Activated T-cell treated with anti-CD3 and anti-CD28 coated beads, Interleukin-2, amount 50 U/mL, for 24 hours (primary cell): Measurements from ENCODE around the gene KLHL3.
"Not testable (repeated sequence)": the region's sequence is repeated elsewhere in the genome, so short reads cannot be mapped to it uniquely, and the experiment has no call there.

Experiments used
- DNase-seq: peaks from one replicate; pipeline ENCODE4 v3.0.0-alpha.2; 2020
- H3K27ac Mint-ChIP-seq: 2 replicates; pipeline ENCODE4 v1.8.0; 2020; ENCODE audit warnings: mild to moderate bottlenecking, mixed read lengths
- H3K27me3 Mint-ChIP-seq: 2 replicates; pipeline ENCODE4 v1.8.0; 2020; ENCODE audit warnings: mixed read lengths
- H3K36me3 Mint-ChIP-seq: 2 replicates; pipeline ENCODE4 v1.8.0; 2020; ENCODE audit warnings: low read depth, mixed read lengths
- H3K4me1 Mint-ChIP-seq: 2 replicates; pipeline ENCODE4 v1.8.0; 2020; ENCODE audit warnings: low read depth, mixed read lengths
- H3K4me3 Mint-ChIP-seq: 2 replicates; pipeline ENCODE4 v1.8.0; 2020; ENCODE audit warnings: mild to moderate bottlenecking, moderate library complexity, mixed read lengths
- H3K9me3 Mint-ChIP-seq: 2 replicates; pipeline ENCODE4 v1.8.0; 2020; ENCODE audit warnings: mixed read lengths

Gene KLHL3

DNA sequence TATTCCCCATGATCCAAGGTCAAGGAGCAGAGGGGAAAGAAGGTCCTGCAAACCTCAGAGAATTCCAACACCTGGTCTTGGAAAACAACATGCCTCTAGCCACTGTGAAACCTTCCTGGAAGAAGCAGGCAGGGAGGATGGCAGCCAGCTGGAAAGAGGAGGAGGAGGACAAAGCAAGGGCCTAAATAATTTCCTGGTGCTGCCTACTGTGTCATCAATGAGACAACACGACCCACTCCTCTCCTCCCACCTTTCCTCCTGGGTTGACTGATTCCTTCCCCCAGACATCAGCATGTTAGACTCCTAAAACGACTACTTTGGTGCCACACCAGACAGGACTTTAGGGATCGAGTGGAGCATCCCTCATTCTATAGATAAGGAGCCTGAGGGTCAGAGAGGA, 78.8 kb downstream of the KLHL3 start:
- H3K27ac Mint-ChIP-seq = no peak overlapping the region
- no peaks in the 10 kb centered on the region for H3K27me3 Mint-ChIP-seq
- H3K36me3 Mint-ChIP-seq = peaks cover 11% of the 10 kb centered on the region
- no peak for DNase-seq
- H3K4me1 Mint-ChIP-seq = peaks cover 13% of the 10 kb centered on the region
- H3K4me3 Mint-ChIP-seq = no peak overlapping the region
- no peaks in the 10 kb centered on the region for H3K9me3 Mint-ChIP-seq

DNA sequence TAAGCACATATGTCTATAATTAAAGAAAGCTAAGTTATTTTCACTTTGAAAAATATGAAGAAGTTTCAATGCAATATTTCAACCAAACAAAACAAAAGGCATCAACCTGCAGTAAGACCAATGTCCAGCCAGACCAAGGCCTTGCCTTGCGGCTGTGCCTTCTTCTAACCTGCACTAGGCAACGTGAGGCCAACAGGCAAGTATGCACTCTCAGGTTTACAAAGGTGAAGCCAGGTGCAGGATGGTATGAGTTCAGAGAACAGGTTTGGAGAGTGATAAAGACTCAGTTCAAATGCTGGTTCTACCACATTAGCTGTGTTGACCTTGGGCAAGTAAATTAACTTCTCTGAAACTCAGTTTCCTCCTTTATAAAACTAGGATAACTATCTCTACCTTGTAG, 79.3 kb downstream of the KLHL3 start:
- Mint-ChIP-seq H3K27me3 (no peaks in the 10 kb centered on the region), H3K27ac (no peak overlapping the region), H3K9me3 (no peaks in the 10 kb centered on the region), H3K36me3 (peaks cover 11% of the 10 kb centered on the region), H3K4me3 (no peak overlapping the region), H3K4me1 (peaks cover 10% of the 10 kb centered on the region)
- DNase-seq = no peak

DNA sequence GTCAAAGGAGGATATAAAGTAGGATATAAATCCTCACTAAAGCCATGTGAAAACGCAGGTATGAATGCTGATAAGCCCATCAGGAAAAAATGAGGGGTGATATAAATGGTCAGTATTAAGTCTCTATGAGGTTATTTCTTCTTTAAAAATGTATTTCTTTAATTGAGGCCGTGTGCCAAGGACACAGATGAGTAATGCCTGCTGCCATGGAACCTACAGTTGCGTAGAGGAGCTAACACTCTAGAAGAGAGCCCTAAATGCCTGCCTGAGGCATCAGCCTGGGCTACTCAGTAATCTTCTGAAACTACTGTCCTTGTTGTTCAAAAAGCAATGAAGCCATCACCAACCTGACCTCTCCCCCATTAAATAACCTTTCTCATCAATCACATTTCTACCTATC, 84.9 kb downstream of the KLHL3 start:
- Mint-ChIP-seq H3K27ac (no peak overlapping the region), H3K27me3 (no peaks in the 10 kb centered on the region), H3K4me1 (no peaks in the 10 kb centered on the region), H3K9me3 (no peaks in the 10 kb centered on the region), H3K36me3 (peaks cover 32% of the 10 kb centered on the region), H3K4me3 (no peak overlapping the region)
- no peak for DNase-seq

DNA sequence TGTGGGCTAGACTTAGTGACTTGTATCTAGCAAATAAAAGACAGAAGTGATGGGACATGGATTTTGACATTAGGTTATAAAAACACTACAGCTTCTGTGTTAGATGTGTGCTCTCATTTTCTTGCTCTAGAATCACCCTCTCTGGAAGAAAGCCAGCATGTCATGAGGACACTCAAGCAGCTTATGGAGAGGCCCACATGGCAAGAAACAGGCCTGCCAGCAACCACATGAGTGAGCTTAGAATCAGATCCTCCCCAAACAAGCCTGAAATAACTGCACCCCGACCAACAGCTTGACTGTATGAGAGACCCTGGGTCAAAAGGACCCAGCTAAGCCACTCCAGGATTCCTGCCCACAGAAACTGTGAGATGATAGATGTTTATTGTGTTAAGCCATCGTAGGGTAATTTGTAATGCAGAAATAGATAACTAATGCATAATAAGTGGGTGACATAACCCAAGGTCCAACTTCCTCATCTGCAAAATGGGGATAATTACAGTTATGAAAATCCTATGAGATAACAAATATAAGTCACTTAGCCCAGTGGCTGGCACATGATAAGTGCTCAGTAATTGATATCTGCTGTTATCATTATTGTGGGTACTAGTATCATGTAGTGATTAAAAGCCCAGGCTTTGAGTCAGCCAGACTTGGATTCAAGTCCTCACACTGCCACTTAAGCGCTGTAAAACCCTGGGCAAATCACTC, 86.5 kb downstream of the KLHL3 start:
- H3K4me1 Mint-ChIP-seq = no peaks in the 10 kb centered on the region
- H3K4me3 Mint-ChIP-seq = no peak overlapping the region
- H3K27me3 Mint-ChIP-seq = no peaks in the 10 kb centered on the region
- H3K27ac Mint-ChIP-seq = no peak overlapping the region
- peaks cover 42% of the 10 kb centered on the region for H3K36me3 Mint-ChIP-seq
- no peaks in the 10 kb centered on the region for H3K9me3 Mint-ChIP-seq
- DNase-seq = no peak

DNA sequence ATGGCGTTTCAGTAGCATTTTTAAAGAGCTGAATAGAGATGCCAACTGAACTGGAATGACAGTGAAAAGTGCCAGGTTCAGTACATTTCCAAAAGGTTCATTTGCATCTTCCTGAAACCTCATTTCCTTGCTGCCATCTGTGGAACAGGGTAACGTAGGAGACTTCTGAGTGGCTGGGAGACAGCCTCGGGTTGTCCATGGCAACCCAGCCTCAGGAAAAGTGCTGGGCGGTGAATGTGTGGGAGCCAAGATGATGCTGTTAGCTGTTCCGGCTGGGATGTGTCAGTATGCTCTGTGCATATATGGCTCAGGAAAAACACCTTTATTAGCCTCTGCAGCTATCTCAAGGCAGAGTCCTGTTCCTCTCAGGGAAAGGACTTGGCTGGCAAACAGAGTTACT, 87.5 kb downstream of the KLHL3 start:
- Mint-ChIP-seq H3K4me3 (no peak overlapping the region), H3K4me1 (no peaks in the 10 kb centered on the region), H3K36me3 (peaks cover 42% of the 10 kb centered on the region), H3K9me3 (no peaks in the 10 kb centered on the region), H3K27me3 (no peaks in the 10 kb centered on the region), H3K27ac (no peak overlapping the region)
- DNase-seq = no peak

DNA sequence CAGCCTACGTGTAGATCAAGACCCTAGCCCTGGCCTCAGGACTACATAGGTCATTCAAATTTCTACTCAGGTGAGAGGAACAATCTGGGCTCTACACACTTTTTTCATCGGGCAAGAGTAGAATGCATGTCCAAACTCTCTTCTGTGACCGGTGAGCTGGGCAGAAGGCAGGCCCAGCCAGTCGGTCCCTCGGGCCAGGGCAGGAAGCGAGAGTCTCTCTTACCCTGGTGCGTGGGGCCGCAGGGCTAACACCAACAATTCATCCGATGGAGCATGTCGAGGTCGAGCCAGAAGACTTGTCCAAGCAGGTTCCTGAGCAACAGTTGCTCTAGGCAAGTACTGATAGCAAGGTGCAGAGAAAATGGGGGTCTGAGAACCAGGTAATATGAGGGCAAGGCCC, 88.5 kb downstream of the KLHL3 start:
- H3K4me1 Mint-ChIP-seq = no peaks in the 10 kb centered on the region
- H3K9me3 Mint-ChIP-seq = no peaks in the 10 kb centered on the region
- no peaks in the 10 kb centered on the region for H3K27me3 Mint-ChIP-seq
- no peak for DNase-seq
- H3K27ac Mint-ChIP-seq = no peak overlapping the region
- H3K4me3 Mint-ChIP-seq = no peak overlapping the region
- peaks cover 42% of the 10 kb centered on the region for H3K36me3 Mint-ChIP-seq

DNA sequence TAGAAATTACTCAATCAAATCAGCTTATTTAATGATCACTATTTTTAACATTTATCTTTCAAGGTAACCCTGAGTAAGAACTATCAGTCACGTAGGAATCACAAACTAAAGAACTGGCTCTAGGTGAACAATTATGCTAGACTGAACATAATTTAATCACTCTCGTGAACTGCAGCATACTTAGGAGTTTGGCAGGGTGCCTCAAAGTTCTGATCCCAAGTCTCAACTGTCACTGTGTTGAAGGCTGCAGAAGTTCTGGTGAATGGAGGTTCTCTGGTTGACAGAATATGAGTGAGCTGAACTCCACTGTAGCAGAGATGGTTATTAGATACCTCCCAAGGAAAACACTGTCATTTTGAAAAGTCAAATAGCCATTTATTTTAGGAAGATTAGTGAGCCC, 89.1 kb downstream of the KLHL3 start:
- Mint-ChIP-seq H3K4me1 (no peaks in the 10 kb centered on the region), H3K27ac (no peak overlapping the region), H3K9me3 (no peaks in the 10 kb centered on the region), H3K36me3 (peaks cover 42% of the 10 kb centered on the region), H3K27me3 (no peaks in the 10 kb centered on the region), H3K4me3 (no peak overlapping the region)
- no peak for DNase-seq

DNA sequence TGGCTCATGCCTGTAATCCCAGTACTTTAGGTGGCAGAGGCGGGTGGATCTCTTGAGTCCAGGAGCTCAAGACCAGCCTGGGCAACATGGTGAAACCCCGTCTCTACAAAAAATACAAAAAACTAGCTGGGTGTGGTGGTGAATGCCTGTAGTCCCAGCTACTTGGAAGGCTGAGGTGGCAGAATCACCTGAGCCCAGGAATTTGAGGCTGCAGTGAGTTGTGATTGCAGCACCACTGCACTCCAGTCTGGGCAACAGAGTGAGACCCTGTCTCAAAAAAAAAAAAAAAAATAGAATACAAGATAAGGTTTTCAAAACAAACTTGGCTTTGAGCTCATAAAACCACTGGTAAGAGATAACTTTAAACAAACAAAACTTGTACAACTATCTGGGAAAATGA, 92.8 kb downstream of the KLHL3 start:
- not testable (repeated sequence) for H3K27ac Mint-ChIP-seq, DNase-seq, H3K4me1 Mint-ChIP-seq, H3K4me3 Mint-ChIP-seq, H3K9me3 Mint-ChIP-seq, H3K27me3 Mint-ChIP-seq
- peaks cover 35% of the 10 kb centered on the region for H3K36me3 Mint-ChIP-seq

DNA sequence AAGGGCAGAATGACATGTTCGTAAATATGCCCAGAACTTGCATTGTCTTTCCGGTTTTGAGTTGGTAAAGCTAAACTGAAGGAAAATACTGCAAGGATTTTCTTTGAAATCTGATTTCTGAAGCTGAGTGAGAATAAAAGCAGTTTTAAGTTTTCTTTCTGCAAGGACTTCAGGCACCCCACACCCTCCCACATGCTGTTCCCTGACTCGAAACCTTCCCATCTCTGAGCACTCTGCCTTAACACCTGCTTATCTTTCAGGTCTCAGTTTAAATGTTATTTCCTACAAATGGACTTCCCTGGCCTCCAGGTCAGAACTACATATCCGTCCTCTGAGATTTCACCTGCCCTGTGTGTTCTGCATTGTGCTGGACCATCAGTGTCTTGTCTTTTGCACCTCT, 93.8 kb downstream of the KLHL3 start:
- no peak overlapping the region for H3K4me3 Mint-ChIP-seq
- no peaks in the 10 kb centered on the region for H3K9me3 Mint-ChIP-seq
- no peak overlapping the region for H3K27ac Mint-ChIP-seq
- H3K27me3 Mint-ChIP-seq = no peaks in the 10 kb centered on the region
- H3K36me3 Mint-ChIP-seq = peaks cover 37% of the 10 kb centered on the region
- no peak for DNase-seq
- no peaks in the 10 kb centered on the region for H3K4me1 Mint-ChIP-seq

DNA sequence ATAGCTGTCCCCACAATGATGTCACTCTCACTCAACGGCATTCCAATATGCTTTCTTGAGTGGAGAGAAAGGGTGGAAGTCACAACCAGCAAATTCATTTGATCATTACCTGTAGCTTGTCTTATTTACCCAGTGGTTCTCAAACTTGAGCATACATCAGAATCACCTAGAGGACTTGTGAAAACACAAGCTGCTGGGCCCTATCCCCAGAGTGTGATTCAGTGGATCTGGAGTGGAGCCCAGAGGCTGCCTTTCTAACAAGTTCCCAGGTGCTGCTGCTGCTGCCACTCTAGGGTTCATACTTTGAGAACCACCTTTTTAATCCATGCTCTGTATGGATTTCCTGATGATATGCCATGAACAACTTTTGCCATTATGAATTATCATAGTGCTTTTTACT, 94.7 kb downstream of the KLHL3 start:
- H3K27me3 Mint-ChIP-seq = no peaks in the 10 kb centered on the region
- no peaks in the 10 kb centered on the region for H3K4me1 Mint-ChIP-seq
- H3K36me3 Mint-ChIP-seq = peaks cover 29% of the 10 kb centered on the region
- H3K9me3 Mint-ChIP-seq = no peaks in the 10 kb centered on the region
- DNase-seq = no peak
- no peak overlapping the region for H3K4me3 Mint-ChIP-seq
- H3K27ac Mint-ChIP-seq = no peak overlapping the region

DNA sequence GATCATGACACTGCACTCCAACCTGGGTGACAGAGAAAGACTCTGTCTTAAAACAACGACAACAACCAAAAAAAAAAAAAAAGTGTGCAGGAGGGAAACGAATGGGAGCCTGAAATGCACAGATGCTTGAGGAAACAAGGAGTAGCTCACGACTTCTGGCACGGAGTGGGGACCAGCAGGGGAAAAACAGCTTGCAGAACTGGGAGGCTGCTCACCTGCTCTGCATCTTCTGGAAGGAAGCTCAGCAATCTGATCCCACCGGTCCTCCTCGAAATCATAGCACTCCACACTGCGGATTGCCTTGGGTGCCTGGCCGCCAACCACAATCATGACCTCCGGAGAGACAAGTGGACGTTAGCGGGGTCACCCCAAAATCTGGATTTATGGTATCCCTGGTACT, 96.2 kb downstream of the KLHL3 start:
- no peak overlapping the region for H3K4me3 Mint-ChIP-seq
- peaks cover 19% of the 10 kb centered on the region for H3K36me3 Mint-ChIP-seq
- no peaks in the 10 kb centered on the region for H3K9me3 Mint-ChIP-seq
- H3K27ac Mint-ChIP-seq = no peak overlapping the region
- no peak for DNase-seq
- no peaks in the 10 kb centered on the region for H3K27me3 Mint-ChIP-seq
- H3K4me1 Mint-ChIP-seq = no peaks in the 10 kb centered on the region

DNA sequence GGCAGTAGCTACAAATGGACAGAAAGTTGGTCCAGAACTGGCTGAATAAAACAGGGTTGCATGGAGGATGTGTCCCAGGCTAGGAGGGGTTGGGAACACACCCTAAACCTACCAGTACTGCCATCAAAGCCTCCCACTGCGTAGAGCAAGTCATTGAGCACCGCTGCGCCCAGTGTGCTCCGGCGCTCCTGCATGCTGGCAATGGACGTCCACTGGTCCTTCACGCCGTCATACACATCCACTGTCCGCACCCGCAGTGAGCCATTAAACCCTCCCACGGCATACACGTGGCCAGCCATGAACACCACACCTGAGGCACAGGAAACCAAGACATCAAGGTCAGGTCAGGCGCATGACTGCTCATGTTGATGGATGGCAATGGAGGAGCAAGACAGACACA, 97.0 kb downstream of the KLHL3 start:
- Mint-ChIP-seq H3K27me3 (no peaks in the 10 kb centered on the region), H3K4me1 (no peaks in the 10 kb centered on the region), H3K9me3 (no peaks in the 10 kb centered on the region), H3K36me3 (peaks cover 16% of the 10 kb centered on the region), H3K27ac (no peak overlapping the region), H3K4me3 (no peak overlapping the region)
- DNase-seq = no peak

DNA sequence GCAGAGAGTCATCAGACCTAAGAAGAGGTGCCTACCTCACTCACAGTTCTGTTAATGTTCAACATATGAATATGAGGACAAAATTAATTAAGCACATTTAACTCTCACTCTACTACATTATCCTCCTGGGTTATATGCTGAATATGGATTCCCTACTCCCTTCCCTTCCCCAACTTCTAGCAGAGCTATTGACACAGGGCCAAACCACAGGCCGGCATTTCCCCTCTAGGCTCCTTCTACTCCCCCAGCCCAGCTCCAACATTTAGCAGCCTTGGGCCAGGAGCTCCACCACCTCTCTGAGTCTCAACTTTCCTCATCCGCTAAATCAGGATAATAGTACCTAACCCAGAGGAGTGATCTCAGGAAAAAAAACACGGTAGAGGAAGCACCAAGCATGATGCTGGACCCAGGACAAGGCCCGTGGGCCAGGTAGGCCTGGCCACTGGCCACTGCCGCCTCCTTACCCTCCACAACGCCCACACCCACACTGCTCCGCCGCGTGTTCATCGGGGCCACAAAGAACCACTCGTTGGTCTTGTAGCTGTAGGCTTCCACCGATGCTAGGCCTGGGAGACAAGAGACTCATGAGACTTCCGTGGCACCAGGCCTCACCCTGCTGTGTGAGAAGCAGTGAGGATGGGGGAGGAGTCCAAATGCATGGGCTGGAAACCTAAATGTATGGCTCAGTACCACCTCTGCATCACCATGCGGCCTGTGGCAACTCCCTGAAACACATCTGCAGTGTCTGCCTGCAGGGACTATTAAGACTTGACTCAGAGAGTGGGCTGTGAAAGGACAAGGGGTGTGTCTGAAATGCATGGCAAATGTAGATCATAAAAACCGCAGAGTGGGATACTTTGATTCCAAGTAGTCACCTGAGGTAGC, 98.8 kb downstream of the KLHL3 start:
- no peaks in the 10 kb centered on the region for H3K9me3 Mint-ChIP-seq
- H3K4me1 Mint-ChIP-seq = no peaks in the 10 kb centered on the region
- DNase-seq = no peak
- H3K36me3 Mint-ChIP-seq = peaks cover 16% of the 10 kb centered on the region
- no peaks in the 10 kb centered on the region for H3K27me3 Mint-ChIP-seq
- H3K4me3 Mint-ChIP-seq = no peak overlapping the region
- H3K27ac Mint-ChIP-seq = no peak overlapping the region

DNA sequence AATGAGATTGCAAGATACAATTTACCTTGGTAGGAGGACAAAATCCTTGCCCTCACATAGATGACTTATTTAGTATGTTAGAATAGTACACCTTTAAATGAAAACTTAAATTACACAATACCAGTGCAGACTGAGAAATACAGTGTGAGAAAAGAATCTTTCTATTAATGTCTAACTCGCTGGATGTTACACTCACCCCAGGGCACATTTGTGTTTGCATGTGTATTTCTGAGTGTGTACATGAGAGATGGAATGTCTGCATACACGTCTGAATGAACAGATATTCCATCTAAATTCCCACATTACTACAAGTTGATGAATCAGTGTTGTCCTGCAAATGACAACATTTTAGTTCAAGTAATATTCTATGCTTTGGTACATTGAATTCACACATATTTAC, 99.8 kb downstream of the KLHL3 start:
- H3K9me3 Mint-ChIP-seq = no peaks in the 10 kb centered on the region
- H3K27me3 Mint-ChIP-seq = no peaks in the 10 kb centered on the region
- peaks cover 16% of the 10 kb centered on the region for H3K36me3 Mint-ChIP-seq
- no peak overlapping the region for H3K27ac Mint-ChIP-seq
- no peaks in the 10 kb centered on the region for H3K4me1 Mint-ChIP-seq
- no peak for DNase-seq
- no peak overlapping the region for H3K4me3 Mint-ChIP-seq

DNA sequence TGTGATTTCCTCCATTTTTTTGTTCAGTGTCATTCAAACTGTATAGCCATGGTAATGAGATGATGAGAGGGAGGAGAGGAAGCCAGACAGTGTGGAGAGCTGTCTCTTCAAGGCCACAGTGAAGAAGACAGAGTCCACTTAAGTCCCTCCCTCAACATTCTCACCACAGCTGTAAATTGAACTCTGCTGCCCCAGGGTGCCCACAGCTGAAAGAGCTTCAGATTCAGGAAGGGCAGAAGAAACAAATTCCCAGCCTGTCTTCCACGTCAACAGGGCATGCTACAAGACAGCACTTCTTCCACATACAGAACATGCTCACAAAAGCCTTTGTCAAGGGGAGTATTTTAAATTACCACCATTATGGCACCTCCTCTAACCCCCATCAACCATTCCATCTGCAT, 100.4 kb downstream of the KLHL3 start:
- Mint-ChIP-seq H3K27me3 (no peaks in the 10 kb centered on the region), H3K4me1 (no peaks in the 10 kb centered on the region), H3K27ac (no peak overlapping the region), H3K9me3 (no peaks in the 10 kb centered on the region), H3K36me3 (peaks cover 16% of the 10 kb centered on the region), H3K4me3 (no peak overlapping the region)
- DNase-seq = no peak
